GM23338 (cell line): ENCODE measurements around the gene MSH3. TPM values are rescaled to one million over a fixed set of nuclear protein-coding genes. Genes with fewer than 3 reads are reported as not detected.

Experiments used
- ATAC-seq: fragments of 200-7000 bp; cut with Tn5 transposase; 3 replicates; pipeline ENCODE4 v1.9.1; 2020
- DNase-seq: peaks from one replicate; pipeline ENCODE4 v3.0.0-alpha.2; 2015; ENCODE audit warnings: low spot score
- H2AFZ ChIP-seq: fragments of 200-600 bp; sonication (generic); 2 replicates; pipeline ENCODE4 v1.8.0; 2016; ENCODE audit warnings: antibody characterized with exemption, mild to moderate bottlenecking, moderate library complexity
- H3F3A ChIP-seq: fragments of 200-600 bp; sonication (generic); replicated peaks from 2 replicates; pipeline ENCODE4 v1.8.0; 2017; ENCODE audit warnings: antibody characterized with exemption, mixed run types, low read depth
- H3K27ac ChIP-seq: fragments of 200-600 bp; sonication (generic); 2 replicates; pipeline ENCODE4 v1.6.1; 2016; ENCODE audit warnings: low read depth
- H3K27me3 ChIP-seq: fragments of 200-600 bp; sonication (generic); 2 replicates; pipeline ENCODE4 v1.8.0; 2016; ENCODE audit warnings: mild to moderate bottlenecking, mixed run types, moderate library complexity; ENCODE audit not compliant: insufficient read depth
- H3K36me3 ChIP-seq: fragments of 200-600 bp; sonication (generic); 2 replicates; pipeline ENCODE4 v1.8.0; 2016; ENCODE audit warnings: mild to moderate bottlenecking; ENCODE audit not compliant: insufficient read depth
- H3K4me1 ChIP-seq: fragments of 200-600 bp; sonication (generic); 2 replicates; pipeline ENCODE4 v1.8.0; 2016; ENCODE audit warnings: mild to moderate bottlenecking, moderate library complexity; ENCODE audit not compliant: insufficient read depth
- H3K4me2 ChIP-seq: fragments of 200-600 bp; sonication (generic); 2 replicates; pipeline ENCODE4 v1.7.1; 2017; ENCODE audit warnings: mixed run types
- H3K4me3 ChIP-seq: fragments of 200-600 bp; sonication (generic); 2 replicates; pipeline ENCODE4 v1.6.1; 2016; ENCODE audit warnings: mixed run types
- H3K79me2 ChIP-seq: fragments of 200-600 bp; sonication (generic); replicated peaks from 2 replicates; pipeline ENCODE4 v1.8.0; 2017; ENCODE audit warnings: mild to moderate bottlenecking; ENCODE audit not compliant: insufficient read depth
- H3K9me2 ChIP-seq: fragments of 200-600 bp; sonication (generic); 2 replicates; pipeline ENCODE4 v1.8.0; 2017; ENCODE audit not compliant: insufficient read depth
- H4K20me1 ChIP-seq: fragments of 200-600 bp; sonication (generic); replicated peaks from 2 replicates; pipeline ENCODE4 v1.8.0; 2017; ENCODE audit warnings: mild to moderate bottlenecking; ENCODE audit not compliant: insufficient read depth
- H3K27ac Mint-ChIP-seq: 2 replicates; pipeline ENCODE4 v1.8.0; 2020; ENCODE audit warnings: inconsistent platforms, mild to moderate bottlenecking, moderate library complexity, mixed read lengths
- H3K27me3 Mint-ChIP-seq: 3 replicates; pipeline ENCODE4 v1.8.0; 2022; ENCODE audit warnings: low read depth, mild to moderate bottlenecking, moderate library complexity, mixed read lengths, inconsistent platforms; ENCODE audit not compliant: insufficient read depth, poor library complexity
- H3K36me3 Mint-ChIP-seq: 3 replicates; pipeline ENCODE4 v1.8.0; 2021; ENCODE audit warnings: low read depth, mild to moderate bottlenecking, inconsistent platforms, moderate library complexity, mixed read lengths
- H3K4me1 Mint-ChIP-seq: 3 replicates; pipeline ENCODE4 v1.8.0; 2020; ENCODE audit warnings: mild to moderate bottlenecking, inconsistent platforms, mixed read lengths
- H3K4me3 Mint-ChIP-seq: 3 replicates; pipeline ENCODE4 v1.8.0; 2021; ENCODE audit warnings: moderate library complexity, mild to moderate bottlenecking, inconsistent platforms, mixed read lengths
- H3K9me3 Mint-ChIP-seq: 3 replicates; pipeline ENCODE4 v1.8.0; 2020; ENCODE audit warnings: moderate library complexity, mild to moderate bottlenecking, inconsistent platforms, mixed read lengths
- CREB1 ChIP-seq: fragments of 250-450 bp; sonication (Bioruptor Pico); IDR thresholded peaks from 2 replicates; pipeline ENCODE4 v1.5.0; 2020; ENCODE audit warnings: low read depth, mild to moderate bottlenecking, moderate library complexity
- EZH2 ChIP-seq: fragments of 200-600 bp; sonication (generic); IDR thresholded peaks from one replicate; pipeline ENCODE4 v1.8.0; 2017; ENCODE audit warnings: antibody characterized with exemption, mild to moderate bottlenecking, low read depth; ENCODE audit not compliant: unreplicated experiment
- EZH2phosphoT487 ChIP-seq: fragments of 200-600 bp; sonication (generic); IDR thresholded peaks from one replicate; pipeline ENCODE4 v1.8.1; 2018; ENCODE audit warnings: antibody characterized with exemption; ENCODE audit not compliant: unreplicated experiment
- JUNB ChIP-seq: IDR thresholded peaks from one replicate; pipeline ENCODE4 v1.6.1; 2016; ENCODE audit warnings: antibody characterized with exemption; ENCODE audit not compliant: unreplicated experiment
- NANOG ChIP-seq: IDR thresholded peaks from 2 replicates; pipeline ENCODE4 v1.6.1; 2016; ENCODE audit warnings: antibody characterized with exemption, borderline replicate concordance
- POLR2AphosphoS5 ChIP-seq: IDR thresholded peaks from 2 replicates; pipeline ENCODE4 v1.6.1; 2016; ENCODE audit warnings: antibody characterized with exemption, low read depth
- REST ChIP-seq: IDR thresholded peaks from one replicate; pipeline ENCODE4 v1.6.1; 2018; ENCODE audit warnings: antibody characterized with exemption; ENCODE audit not compliant: unreplicated experiment
- STAT1 ChIP-seq: IDR thresholded peaks from one replicate; pipeline ENCODE4 v1.6.1; 2016; ENCODE audit warnings: antibody characterized with exemption; ENCODE audit not compliant: unreplicated experiment
- ZNF114 ChIP-seq: fragments of 250-450 bp; sonication (Bioruptor Pico); IDR thresholded peaks from 2 replicates; pipeline ENCODE4 v1.5.0; 2020; ENCODE audit warnings: mild to moderate bottlenecking, moderate library complexity
- ZNF331 ChIP-seq: fragments of 250-450 bp; sonication (Bioruptor Pico); IDR thresholded peaks from 2 replicates; pipeline ENCODE4 v1.5.0; 2020; ENCODE audit warnings: low read depth, mild to moderate bottlenecking, moderate library complexity
- polyA plus RNA-seq: library from polyadenylated mRNA; unstranded; fragments of >200 nt; fragmentation: Nextera tagmentation; extraction: Ambion mirVana; gene quantifications from 2 replicates; pipeline ENCODE4 v1.2.1, GENCODE V29; 2016
- total RNA-seq: library from RNA; depleted of rRNA; stranded (reverse); fragments of >200 nt; shearing (Covaris generic); gene quantifications from 2 replicates; pipeline ENCODE4 v1.2.3, GENCODE V29; 2014
- TF ChIP-seq, protein P1 (sequence below), 2 experiments: fragments of 200-600 bp in 1 of 2; sonication (generic) in 1 of 2; conservative IDR thresholded peaks; 2 replicates each; pipeline versions ENCODE4 v1.5.1 to v1.6.1; 2016 to 2017; ENCODE audit warnings: antibody characterized with exemption in 2 of 2, low read depth in 2 of 2, mild to moderate bottlenecking in 2 of 2, moderate library complexity in 1 of 2
- TF ChIP-seq, protein P2 (sequence below): fragments of 250-450 bp; sonication (Bioruptor Pico); IDR thresholded peaks from 2 replicates; pipeline ENCODE4 v1.5.0; 2020; ENCODE audit warnings: mild to moderate bottlenecking, moderate library complexity
- TF ChIP-seq, protein P3 (sequence below): IDR thresholded peaks from 2 replicates; pipeline ENCODE4 v1.6.1; 2016; ENCODE audit warnings: antibody characterized with exemption

MSH3 gene
- total and polyA plus RNA-seq, 2 experiments from 2014 or later = 13.3 to 16.6 TPM

- Histone ChIP-seq H4K20me1 (no peaks in the 10 kb centered on the region), H3K79me2 (no peaks in the 10 kb centered on the region), H3K27ac (no peak overlapping the region), H3K9me2 (no peaks in the 10 kb centered on the region), H3K4me1 (no peaks in the 10 kb centered on the region), H3F3A (no peaks in the 10 kb centered on the region), H3K36me3 (no peaks in the 10 kb centered on the region), H3K27me3 (no peaks in the 10 kb centered on the region), H3K4me3 (no peak overlapping the region), H2AFZ (no peak overlapping the region), H3K4me2 (no peak overlapping the region)
- ATAC-seq (no peak), DNase-seq (no peak)
- Mint-ChIP-seq H3K27me3 (peaks cover 2% of the 10 kb centered on the region), H3K9me3 (no peaks in the 10 kb centered on the region), H3K36me3 (peaks cover 9% of the 10 kb centered on the region; the same call in 2 of the 3 replicates), H3K4me1 (no peaks in the 10 kb centered on the region), H3K4me3 (no peak overlapping the region), H3K27ac (no peak overlapping the region)
- TF ChIP-seq POLR2AphosphoS5 (no peak), CREB1 (CRISPR knock-in tag) (no peak), EZH2 (no peak), REST (no peak), NANOG (no peak), STAT1 (no peak), ZNF114 (CRISPR knock-in tag) (no peak), EZH2phosphoT487 (no peak), JUNB (no peak), ZNF331 (CRISPR knock-in tag) (no peak)
- TF ChIP-seq, protein P1, sequence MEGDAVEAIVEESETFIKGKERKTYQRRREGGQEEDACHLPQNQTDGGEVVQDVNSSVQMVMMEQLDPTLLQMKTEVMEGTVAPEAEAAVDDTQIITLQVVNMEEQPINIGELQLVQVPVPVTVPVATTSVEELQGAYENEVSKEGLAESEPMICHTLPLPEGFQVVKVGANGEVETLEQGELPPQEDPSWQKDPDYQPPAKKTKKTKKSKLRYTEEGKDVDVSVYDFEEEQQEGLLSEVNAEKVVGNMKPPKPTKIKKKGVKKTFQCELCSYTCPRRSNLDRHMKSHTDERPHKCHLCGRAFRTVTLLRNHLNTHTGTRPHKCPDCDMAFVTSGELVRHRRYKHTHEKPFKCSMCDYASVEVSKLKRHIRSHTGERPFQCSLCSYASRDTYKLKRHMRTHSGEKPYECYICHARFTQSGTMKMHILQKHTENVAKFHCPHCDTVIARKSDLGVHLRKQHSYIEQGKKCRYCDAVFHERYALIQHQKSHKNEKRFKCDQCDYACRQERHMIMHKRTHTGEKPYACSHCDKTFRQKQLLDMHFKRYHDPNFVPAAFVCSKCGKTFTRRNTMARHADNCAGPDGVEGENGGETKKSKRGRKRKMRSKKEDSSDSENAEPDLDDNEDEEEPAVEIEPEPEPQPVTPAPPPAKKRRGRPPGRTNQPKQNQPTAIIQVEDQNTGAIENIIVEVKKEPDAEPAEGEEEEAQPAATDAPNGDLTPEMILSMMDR (conservative IDR thresholded peaks at IDR 0.05; ENCODE audit: low read depth in 2 of 2) = no peak
- TF ChIP-seq, protein P2, sequence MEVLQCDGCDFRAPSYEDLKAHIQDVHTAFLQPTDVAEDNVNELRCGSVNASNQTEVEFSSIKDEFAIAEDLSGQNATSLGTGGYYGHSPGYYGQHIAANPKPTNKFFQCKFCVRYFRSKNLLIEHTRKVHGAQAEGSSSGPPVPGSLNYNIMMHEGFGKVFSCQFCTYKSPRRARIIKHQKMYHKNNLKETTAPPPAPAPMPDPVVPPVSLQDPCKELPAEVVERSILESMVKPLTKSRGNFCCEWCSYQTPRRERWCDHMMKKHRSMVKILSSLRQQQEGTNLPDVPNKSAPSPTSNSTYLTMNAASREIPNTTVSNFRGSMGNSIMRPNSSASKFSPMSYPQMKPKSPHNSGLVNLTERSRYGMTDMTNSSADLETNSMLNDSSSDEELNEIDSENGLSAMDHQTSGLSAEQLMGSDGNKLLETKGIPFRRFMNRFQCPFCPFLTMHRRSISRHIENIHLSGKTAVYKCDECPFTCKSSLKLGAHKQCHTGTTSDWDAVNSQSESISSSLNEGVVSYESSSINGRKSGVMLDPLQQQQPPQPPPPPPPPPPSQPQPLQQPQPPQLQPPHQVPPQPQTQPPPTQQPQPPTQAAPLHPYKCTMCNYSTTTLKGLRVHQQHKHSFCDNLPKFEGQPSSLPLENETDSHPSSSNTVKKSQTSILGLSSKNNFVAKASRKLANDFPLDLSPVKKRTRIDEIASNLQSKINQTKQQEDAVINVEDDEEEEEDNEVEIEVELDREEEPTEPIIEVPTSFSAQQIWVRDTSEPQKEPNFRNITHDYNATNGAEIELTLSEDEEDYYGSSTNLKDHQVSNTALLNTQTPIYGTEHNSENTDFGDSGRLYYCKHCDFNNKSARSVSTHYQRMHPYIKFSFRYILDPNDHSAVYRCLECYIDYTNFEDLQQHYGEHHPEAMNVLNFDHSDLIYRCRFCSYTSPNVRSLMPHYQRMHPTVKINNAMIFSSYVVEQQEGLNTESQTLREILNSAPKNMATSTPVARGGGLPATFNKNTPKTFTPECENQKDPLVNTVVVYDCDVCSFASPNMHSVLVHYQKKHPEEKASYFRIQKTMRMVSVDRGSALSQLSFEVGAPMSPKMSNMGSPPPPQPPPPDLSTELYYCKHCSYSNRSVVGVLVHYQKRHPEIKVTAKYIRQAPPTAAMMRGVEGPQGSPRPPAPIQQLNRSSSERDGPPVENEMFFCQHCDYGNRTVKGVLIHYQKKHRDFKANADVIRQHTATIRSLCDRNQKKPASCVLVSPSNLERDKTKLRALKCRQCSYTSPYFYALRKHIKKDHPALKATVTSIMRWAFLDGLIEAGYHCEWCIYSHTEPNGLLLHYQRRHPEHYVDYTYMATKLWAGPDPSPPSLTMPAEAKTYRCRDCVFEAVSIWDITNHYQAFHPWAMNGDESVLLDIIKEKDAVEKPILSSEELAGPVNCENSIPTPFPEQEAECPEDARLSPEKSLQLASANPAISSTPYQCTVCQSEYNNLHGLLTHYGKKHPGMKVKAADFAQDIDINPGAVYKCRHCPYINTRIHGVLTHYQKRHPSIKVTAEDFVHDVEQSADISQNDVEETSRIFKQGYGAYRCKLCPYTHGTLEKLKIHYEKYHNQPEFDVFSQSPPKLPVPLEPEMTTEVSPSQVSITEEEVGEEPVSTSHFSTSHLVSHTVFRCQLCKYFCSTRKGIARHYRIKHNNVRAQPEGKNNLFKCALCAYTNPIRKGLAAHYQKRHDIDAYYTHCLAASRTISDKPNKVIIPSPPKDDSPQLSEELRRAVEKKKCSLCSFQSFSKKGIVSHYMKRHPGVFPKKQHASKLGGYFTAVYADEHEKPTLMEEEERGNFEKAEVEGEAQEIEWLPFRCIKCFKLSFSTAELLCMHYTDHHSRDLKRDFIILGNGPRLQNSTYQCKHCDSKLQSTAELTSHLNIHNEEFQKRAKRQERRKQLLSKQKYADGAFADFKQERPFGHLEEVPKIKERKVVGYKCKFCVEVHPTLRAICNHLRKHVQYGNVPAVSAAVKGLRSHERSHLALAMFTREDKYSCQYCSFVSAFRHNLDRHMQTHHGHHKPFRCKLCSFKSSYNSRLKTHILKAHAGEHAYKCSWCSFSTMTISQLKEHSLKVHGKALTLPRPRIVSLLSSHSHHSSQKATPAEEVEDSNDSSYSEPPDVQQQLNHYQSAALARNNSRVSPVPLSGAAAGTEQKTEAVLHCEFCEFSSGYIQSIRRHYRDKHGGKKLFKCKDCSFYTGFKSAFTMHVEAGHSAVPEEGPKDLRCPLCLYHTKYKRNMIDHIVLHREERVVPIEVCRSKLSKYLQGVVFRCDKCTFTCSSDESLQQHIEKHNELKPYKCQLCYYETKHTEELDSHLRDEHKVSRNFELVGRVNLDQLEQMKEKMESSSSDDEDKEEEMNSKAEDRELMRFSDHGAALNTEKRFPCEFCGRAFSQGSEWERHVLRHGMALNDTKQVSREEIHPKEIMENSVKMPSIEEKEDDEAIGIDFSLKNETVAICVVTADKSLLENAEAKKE (CRISPR knock-in tag) = no peak
- TF ChIP-seq, protein P3, sequence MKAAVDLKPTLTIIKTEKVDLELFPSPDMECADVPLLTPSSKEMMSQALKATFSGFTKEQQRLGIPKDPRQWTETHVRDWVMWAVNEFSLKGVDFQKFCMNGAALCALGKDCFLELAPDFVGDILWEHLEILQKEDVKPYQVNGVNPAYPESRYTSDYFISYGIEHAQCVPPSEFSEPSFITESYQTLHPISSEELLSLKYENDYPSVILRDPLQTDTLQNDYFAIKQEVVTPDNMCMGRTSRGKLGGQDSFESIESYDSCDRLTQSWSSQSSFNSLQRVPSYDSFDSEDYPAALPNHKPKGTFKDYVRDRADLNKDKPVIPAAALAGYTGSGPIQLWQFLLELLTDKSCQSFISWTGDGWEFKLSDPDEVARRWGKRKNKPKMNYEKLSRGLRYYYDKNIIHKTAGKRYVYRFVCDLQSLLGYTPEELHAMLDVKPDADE = no peak
These were observed 31.7 kb upstream of the MSH3 start for GRCh38 chr5:80622756-80623155.
